Measurements from ENCODE around the gene ST7. TPM values are rescaled to one million over a fixed set of nuclear protein-coding genes. Genes with fewer than 3 reads are reported as not detected.

ST7 gene
- total and polyA plus RNA-seq, 2 donors (not counting 1 experiment from before 2014, with no cell fraction given), result 20.0 to 28.6 TPM

DNA sequence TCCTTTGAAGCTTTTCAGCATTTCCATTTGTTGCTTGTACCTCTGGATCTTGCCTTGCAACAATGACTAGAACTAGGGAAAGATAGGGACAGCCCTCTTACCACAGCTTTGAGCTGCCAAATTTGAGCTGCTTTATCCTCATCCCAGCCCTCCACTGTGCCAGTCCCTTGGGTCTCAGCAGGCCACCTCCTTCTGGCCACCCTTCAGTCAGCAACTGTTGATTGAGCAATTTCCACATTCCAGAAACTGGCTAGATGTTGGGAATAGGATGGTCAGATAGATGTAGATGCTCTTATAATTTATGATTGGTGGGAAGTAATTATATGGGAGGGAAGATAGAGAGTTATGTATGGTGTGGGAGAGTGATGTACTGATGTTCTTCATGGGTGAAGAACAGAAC lies 100.1 kb downstream of the ST7 start:
- Histone ChIP-seq H3K4me3 (replicated peaks in 1 of 4; ENCODE audit: control extremely low read depth in 1 of 4, insufficient read depth in 1 of 4, low read depth in 3 of 4, low read length in 4 of 4) (no peak overlapping the region), H4K20me1 (ENCODE audit: control insufficient read depth, extremely low read depth, insufficient read depth, low read length) (no peaks in the 10 kb centered on the region), H3K4me2 (ENCODE audit: extremely low read depth, insufficient read depth, low read length) (no peak overlapping the region), H3K4me1 (ENCODE audit: control insufficient read depth, extremely low read depth, insufficient read depth, low read length) (no peaks in the 10 kb centered on the region), H3K79me2 (ENCODE audit: control insufficient read depth, insufficient read depth, low read length) (no peaks in the 10 kb centered on the region), H3K27me3 (ENCODE audit: control insufficient read depth, insufficient read depth, low read length) (no peaks in the 10 kb centered on the region), H3K9ac (ENCODE audit: insufficient read depth, low read length) (no peak overlapping the region), H3K9me3 (ENCODE audit: control insufficient read depth, insufficient read depth, low read depth, low read length) (no peaks in the 10 kb centered on the region), H3K27ac (ENCODE audit: insufficient read depth, low read length) (no peak overlapping the region), H2AFZ (ENCODE audit: low read length) (no peak overlapping the region), H3K36me3 (ENCODE audit: control insufficient read depth, insufficient read depth, low read length) (no peaks in the 10 kb centered on the region)
- DNase-seq (ENCODE audit: low read depth in 2 of 2), result no peak
- TF ChIP-seq, protein P1, sequence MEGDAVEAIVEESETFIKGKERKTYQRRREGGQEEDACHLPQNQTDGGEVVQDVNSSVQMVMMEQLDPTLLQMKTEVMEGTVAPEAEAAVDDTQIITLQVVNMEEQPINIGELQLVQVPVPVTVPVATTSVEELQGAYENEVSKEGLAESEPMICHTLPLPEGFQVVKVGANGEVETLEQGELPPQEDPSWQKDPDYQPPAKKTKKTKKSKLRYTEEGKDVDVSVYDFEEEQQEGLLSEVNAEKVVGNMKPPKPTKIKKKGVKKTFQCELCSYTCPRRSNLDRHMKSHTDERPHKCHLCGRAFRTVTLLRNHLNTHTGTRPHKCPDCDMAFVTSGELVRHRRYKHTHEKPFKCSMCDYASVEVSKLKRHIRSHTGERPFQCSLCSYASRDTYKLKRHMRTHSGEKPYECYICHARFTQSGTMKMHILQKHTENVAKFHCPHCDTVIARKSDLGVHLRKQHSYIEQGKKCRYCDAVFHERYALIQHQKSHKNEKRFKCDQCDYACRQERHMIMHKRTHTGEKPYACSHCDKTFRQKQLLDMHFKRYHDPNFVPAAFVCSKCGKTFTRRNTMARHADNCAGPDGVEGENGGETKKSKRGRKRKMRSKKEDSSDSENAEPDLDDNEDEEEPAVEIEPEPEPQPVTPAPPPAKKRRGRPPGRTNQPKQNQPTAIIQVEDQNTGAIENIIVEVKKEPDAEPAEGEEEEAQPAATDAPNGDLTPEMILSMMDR (conservative IDR thresholded peaks at IDR 0.05 in 1 of 2, IDR thresholded peaks at IDR 0.05 in 1 of 2; ENCODE audit: low read depth in 1 of 2, low read length in 2 of 2), result no peak
- no peak for TF ChIP-seq EZH2 (IDR thresholded peaks at IDR 0.05; ENCODE audit: low read length, missing control alignments)

DNA sequence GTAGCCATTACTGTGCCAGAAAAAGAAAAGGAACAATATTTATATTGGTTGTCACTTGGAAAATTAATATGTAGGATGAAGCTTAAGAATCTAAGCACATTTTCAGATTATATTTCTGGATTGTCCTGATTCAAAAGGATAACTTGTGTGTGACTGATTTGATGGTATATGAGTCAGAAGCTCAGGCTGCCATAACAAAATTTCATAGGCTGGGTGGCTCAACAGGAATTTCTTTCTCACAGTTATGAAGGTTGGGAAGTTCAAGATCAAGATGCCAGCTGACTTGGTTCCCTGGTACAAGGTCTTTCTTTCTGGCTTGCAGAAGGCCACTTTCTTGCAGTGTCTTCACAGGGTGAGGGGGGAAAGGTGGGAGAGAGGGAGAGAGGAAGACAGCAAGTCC lies 108.5 kb downstream of the ST7 start:
- H3K4me2 ChIP-seq (ENCODE audit: extremely low read depth, insufficient read depth, low read length), result peak overlapping the region; percentile 56
- H3K4me1 ChIP-seq (ENCODE audit: control insufficient read depth, extremely low read depth, insufficient read depth, low read length), result peaks cover 4% of the 10 kb centered on the region
- no peaks in the 10 kb centered on the region for H4K20me1 ChIP-seq (ENCODE audit: control insufficient read depth, extremely low read depth, insufficient read depth, low read length)
- DNase-seq (ENCODE audit: low read depth in 2 of 2), result peak; percentile 19 to 62
- H3K9me3 ChIP-seq (ENCODE audit: control insufficient read depth, insufficient read depth, low read depth, low read length), result no peaks in the 10 kb centered on the region
- H3K4me3 ChIP-seq (replicated peaks in 1 of 4; ENCODE audit: control extremely low read depth in 1 of 4, insufficient read depth in 1 of 4, low read depth in 3 of 4, low read length in 4 of 4), result no peak overlapping the region
- no peak overlapping the region for H2AFZ ChIP-seq (ENCODE audit: low read length)
- no peaks in the 10 kb centered on the region for H3K27me3 ChIP-seq (ENCODE audit: control insufficient read depth, insufficient read depth, low read length)
- no peak for TF ChIP-seq EZH2 (IDR thresholded peaks at IDR 0.05; ENCODE audit: low read length, missing control alignments)
- TF ChIP-seq, protein P1 (conservative IDR thresholded peaks at IDR 0.05 in 1 of 2, IDR thresholded peaks at IDR 0.05 in 1 of 2; ENCODE audit: low read depth in 1 of 2, low read length in 2 of 2), result no peak
- no peaks in the 10 kb centered on the region for H3K36me3 ChIP-seq (ENCODE audit: control insufficient read depth, insufficient read depth, low read length)
- no peaks in the 10 kb centered on the region for H3K79me2 ChIP-seq (ENCODE audit: control insufficient read depth, insufficient read depth, low read length)
- H3K27ac ChIP-seq (ENCODE audit: insufficient read depth, low read length), result peak overlapping the region; percentile 66
- H3K9ac ChIP-seq (ENCODE audit: insufficient read depth, low read length), result no peak overlapping the region

DNA sequence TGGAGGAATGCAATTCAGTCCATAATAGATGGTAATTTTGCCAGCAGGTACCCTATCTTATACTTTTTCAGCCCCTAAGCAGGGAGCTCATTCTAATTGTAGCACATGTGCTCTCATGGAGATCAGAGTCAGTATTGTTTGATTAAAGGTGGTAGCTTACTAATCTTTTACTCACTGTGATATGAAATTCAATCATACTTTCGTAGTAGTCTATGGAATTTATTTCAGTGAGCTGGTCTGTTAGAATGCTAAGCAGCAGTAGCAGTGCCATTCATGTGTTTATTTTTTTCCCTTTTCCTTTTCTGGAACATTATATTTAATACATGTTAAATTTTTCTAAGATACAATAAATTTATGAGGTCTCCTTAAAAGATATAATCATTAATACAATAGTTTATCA lies 109.0 kb downstream of the ST7 start:
- peaks cover 4% of the 10 kb centered on the region for H3K4me1 ChIP-seq (ENCODE audit: control insufficient read depth, extremely low read depth, insufficient read depth, low read length)
- H3K9me3 ChIP-seq (ENCODE audit: control insufficient read depth, insufficient read depth, low read depth, low read length), result no peaks in the 10 kb centered on the region
- peak overlapping the region; percentile 56 for H3K4me2 ChIP-seq (ENCODE audit: extremely low read depth, insufficient read depth, low read length)
- no peaks in the 10 kb centered on the region for H4K20me1 ChIP-seq (ENCODE audit: control insufficient read depth, extremely low read depth, insufficient read depth, low read length)
- peak in 1 of 2 donors; percentile 52 for DNase-seq (ENCODE audit: low read depth in 2 of 2)
- no peaks in the 10 kb centered on the region for H3K79me2 ChIP-seq (ENCODE audit: control insufficient read depth, insufficient read depth, low read length)
- no peak overlapping the region for H2AFZ ChIP-seq (ENCODE audit: low read length)
- no peak overlapping the region for H3K9ac ChIP-seq (ENCODE audit: insufficient read depth, low read length)
- H3K36me3 ChIP-seq (ENCODE audit: control insufficient read depth, insufficient read depth, low read length), result no peaks in the 10 kb centered on the region
- H3K4me3 ChIP-seq (replicated peaks in 1 of 4; ENCODE audit: control extremely low read depth in 1 of 4, insufficient read depth in 1 of 4, low read depth in 3 of 4, low read length in 4 of 4), result no peak overlapping the region
- peak overlapping the region; percentile 66 for H3K27ac ChIP-seq (ENCODE audit: insufficient read depth, low read length)
- TF ChIP-seq EZH2 (IDR thresholded peaks at IDR 0.05; ENCODE audit: low read length, missing control alignments), result no peak
- TF ChIP-seq, protein P1 (conservative IDR thresholded peaks at IDR 0.05 in 1 of 2, IDR thresholded peaks at IDR 0.05 in 1 of 2; ENCODE audit: low read depth in 1 of 2, low read length in 2 of 2), result no peak
- no peaks in the 10 kb centered on the region for H3K27me3 ChIP-seq (ENCODE audit: control insufficient read depth, insufficient read depth, low read length)

All from fibroblast of lung (primary cell).